Panc1 (cell line): Measurements from ENCODE around the gene MT1E.

Source experiments
- CTCF ChIP-seq: fragments of 450-650 bp; IDR thresholded peaks from 2 replicates; pipeline ENCODE4 v1.5.1; 2017; ENCODE audit warnings: mild to moderate bottlenecking
- REST ChIP-seq, 2 experiments: IDR thresholded peaks; 2 replicates each; pipeline ENCODE4 v1.6.1; 2011 to 2012; ENCODE audit warnings: low read depth in 2 of 2, control low read depth in 1 of 2, low read length in 1 of 2, mild to moderate bottlenecking in 1 of 2, moderate library complexity in 1 of 2; ENCODE audit not compliant: insufficient read depth in 1 of 2
- SIN3A ChIP-seq: IDR thresholded peaks from 2 replicates; pipeline ENCODE4 v1.6.1; 2012; ENCODE audit warnings: low read depth, mild to moderate bottlenecking, low read length, moderate library complexity, borderline replicate concordance; ENCODE audit not compliant: insufficient read depth
- TCF7L2 ChIP-seq: IDR thresholded peaks from 2 replicates; pipeline ENCODE4 v1.6.1; 2011; ENCODE audit warnings: mild to moderate bottlenecking, low read depth, low read length, inconsistent platforms

- TF ChIP-seq CTCF (peak; percentile 82), TCF7L2 (no peak), REST (IDR thresholded peaks at IDR 0.05; ENCODE audit: insufficient read depth in 1 of 2, low read depth in 2 of 2, low read length in 1 of 2) (no peak), SIN3A (no peak)
These were observed 48.3 kb downstream of the MT1E start for GRCh38 chr16:56673921-56674320.
